MG63 (cell line): Measurements from ENCODE around the gene GTF3C5. TPM values are rescaled to one million over a fixed set of nuclear protein-coding genes. Genes with fewer than 3 reads are reported as not detected.
"Not testable (repeated sequence)": the region's sequence is repeated elsewhere in the genome, so short reads cannot be mapped to it uniquely, and the experiment has no call there.

Experiments
- DNase-seq: peaks from one replicate; pipeline ENCODE4 v3.0.0-alpha.2; 2020
- H3K27me3 ChIP-seq: fragments of 250-450 bp; sonication (Bioruptor Pico); 2 replicates; pipeline ENCODE4 v1.5.1; 2020; ENCODE audit warnings: mild to moderate bottlenecking, moderate library complexity
- H3K36me3 ChIP-seq: fragments of 250-450 bp; sonication (Bioruptor Pico); 2 replicates; pipeline ENCODE4 v1.5.1; 2020; ENCODE audit warnings: mild to moderate bottlenecking, moderate library complexity
- H3K4me3 ChIP-seq: fragments of 250-450 bp; sonication (Bioruptor Pico); 2 replicates; pipeline ENCODE4 v1.5.1; 2020; ENCODE audit warnings: mild to moderate bottlenecking, moderate library complexity
- H3K9me3 ChIP-seq: fragments of 250-450 bp; sonication (Bioruptor Pico); 2 replicates; pipeline ENCODE4 v1.5.1; 2020; ENCODE audit warnings: mild to moderate bottlenecking, moderate library complexity
- total RNA-seq: library from RNA; depleted of rRNA; stranded (reverse); fragments of >200 nt; shearing (Covaris generic); gene quantifications from 2 replicates; pipeline ENCODE4 v1.2.3, GENCODE V29; 2014; ENCODE audit warnings: low replicate concordance

The GTF3C5 gene
- total RNA-seq, 1 experiment from 2014 or later, result 58.0 TPM

DNA sequence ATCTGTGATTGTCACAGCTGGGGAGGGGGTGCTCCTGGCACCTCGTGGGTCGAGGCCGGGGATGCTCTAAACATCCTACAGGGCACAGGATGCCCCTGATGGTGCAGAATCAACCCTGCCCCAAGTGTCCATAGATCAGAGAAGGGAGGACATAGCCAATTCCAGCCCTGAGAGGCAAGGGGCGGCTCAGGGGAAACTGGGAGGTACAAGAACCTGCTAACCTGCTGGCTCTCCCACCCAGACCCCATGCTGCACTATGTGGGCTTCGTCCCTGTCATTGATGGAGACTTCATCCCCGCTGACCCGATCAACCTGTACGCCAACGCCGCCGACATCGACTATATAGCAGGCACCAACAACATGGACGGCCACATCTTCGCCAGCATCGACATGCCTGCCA, 37.6 kb downstream of the GTF3C5 start:
- H3K9me3 ChIP-seq, H3K27me3 ChIP-seq, H3K36me3 ChIP-seq, H3K4me3 ChIP-seq, DNase-seq: not testable (repeated sequence)

DNA sequence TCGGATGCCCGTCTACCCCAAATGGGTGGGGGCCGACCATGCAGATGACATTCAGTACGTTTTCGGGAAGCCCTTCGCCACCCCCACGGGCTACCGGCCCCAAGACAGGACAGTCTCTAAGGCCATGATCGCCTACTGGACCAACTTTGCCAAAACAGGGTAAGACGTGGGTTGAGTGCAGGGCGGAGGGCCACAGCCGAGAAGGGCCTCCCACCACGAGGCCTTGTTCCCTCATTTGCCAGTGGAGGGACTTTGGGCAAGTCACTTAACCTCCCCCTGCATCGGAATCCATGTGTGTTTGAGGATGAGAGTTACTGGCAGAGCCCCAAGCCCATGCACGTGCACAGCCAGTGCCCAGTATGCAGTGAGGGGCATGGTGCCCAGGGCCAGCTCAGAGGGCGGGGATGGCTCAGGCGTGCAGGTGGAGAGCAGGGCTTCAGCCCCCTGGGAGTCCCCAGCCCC, 39.7 kb downstream of the GTF3C5 start:
- H3K27me3 ChIP-seq, H3K9me3 ChIP-seq, DNase-seq, H3K4me3 ChIP-seq, H3K36me3 ChIP-seq: not testable (repeated sequence)

DNA sequence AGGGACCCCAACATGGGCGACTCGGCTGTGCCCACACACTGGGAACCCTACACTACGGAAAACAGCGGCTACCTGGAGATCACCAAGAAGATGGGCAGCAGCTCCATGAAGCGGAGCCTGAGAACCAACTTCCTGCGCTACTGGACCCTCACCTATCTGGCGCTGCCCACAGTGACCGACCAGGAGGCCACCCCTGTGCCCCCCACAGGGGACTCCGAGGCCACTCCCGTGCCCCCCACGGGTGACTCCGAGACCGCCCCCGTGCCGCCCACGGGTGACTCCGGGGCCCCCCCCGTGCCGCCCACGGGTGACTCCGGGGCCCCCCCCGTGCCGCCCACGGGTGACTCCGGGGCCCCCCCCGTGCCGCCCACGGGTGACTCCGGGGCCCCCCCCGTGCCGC, 40.2 kb downstream of the GTF3C5 start:
- not testable (repeated sequence) for DNase-seq, H3K4me3 ChIP-seq, H3K36me3 ChIP-seq, H3K27me3 ChIP-seq, H3K9me3 ChIP-seq

DNA sequence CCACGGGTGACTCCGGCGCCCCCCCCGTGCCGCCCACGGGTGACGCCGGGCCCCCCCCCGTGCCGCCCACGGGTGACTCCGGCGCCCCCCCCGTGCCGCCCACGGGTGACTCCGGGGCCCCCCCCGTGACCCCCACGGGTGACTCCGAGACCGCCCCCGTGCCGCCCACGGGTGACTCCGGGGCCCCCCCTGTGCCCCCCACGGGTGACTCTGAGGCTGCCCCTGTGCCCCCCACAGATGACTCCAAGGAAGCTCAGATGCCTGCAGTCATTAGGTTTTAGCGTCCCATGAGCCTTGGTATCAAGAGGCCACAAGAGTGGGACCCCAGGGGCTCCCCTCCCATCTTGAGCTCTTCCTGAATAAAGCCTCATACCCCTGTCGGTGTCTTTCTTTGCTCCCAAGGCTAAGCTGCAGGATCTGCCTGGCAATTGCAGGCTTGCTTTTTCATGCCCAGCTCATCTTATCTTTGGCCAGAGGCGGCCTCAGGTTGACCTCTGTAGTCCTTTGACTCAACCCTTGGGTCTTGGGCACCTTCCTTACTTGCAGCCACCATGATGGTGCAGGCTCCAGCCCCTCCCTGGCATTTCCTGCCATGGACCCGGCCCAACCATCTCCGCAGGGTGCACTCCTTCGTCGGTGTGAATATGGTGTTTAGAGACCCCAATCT, 40.8 kb downstream of the GTF3C5 start:
- Histone ChIP-seq H3K4me3 (no peak overlapping the region), H3K36me3 (no peaks in the 10 kb centered on the region), H3K27me3 (no peaks in the 10 kb centered on the region), H3K9me3 (no peaks in the 10 kb centered on the region)
- no peak for DNase-seq

DNA sequence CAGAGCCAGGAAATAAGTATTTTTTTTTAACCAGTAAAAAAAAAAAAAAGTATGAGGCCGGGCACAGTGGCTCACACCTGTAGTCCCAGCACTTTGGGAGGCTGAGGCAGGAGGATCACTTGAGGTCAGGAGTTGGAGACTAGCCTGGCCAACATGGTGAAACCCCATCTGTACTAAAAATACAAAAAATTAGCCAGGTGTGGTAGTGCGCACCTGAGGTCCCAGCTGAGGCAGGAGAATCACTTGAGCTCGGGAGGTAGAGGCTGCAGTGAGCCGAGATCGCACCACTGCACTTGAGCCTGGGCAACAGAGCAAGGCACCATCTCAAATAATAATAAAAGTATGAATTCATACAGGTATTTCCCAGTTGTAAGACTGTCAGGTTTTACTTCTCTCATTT, 41.4 kb downstream of the GTF3C5 start:
- not testable (repeated sequence) for H3K9me3 ChIP-seq, H3K36me3 ChIP-seq, DNase-seq, H3K4me3 ChIP-seq, H3K27me3 ChIP-seq

DNA sequence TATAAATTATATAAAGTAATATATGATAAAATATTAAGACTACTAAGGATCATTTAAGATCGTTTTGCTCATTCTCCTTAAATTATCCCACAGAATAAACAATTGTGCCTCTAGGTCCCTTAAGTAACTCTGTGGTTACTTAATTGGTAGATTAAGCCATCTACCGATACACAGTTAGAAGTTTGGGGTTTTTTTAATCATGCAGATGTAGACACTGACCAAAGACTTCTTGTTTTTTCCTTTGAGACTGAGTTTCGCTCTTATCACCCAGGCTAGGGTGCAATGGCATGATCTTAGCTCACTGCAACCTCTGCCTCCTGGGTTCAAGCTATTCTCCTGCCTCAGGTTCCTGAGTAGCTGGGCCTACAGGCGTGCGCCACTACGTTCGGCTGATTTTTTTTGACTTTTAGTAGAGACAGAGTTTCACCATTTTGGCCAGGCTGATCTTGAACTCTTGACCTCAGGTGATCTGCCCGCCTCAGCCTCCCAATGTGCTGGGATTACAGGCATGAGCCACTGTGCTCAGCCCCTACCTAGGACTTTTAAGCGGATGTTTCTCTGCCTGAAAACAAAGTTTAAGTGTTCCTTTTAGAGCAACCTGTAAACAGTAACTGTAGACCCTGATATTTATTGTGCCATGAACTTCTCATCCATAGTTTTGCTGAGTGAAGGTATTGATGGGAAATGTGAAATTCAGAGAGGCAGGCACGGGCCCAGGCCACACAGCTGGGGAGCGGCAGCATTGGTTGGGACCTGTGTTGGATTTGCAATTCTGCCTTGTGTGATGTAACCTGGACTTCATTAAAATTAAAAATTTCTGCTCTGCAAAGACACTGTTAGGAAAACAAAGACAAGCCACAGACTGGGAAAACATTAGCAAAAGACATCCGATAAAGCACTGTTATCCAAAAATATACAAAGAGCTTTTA, 42.6 kb downstream of the GTF3C5 start:
- no peak overlapping the region for H3K4me3 ChIP-seq
- DNase-seq, result no peak

DNA sequence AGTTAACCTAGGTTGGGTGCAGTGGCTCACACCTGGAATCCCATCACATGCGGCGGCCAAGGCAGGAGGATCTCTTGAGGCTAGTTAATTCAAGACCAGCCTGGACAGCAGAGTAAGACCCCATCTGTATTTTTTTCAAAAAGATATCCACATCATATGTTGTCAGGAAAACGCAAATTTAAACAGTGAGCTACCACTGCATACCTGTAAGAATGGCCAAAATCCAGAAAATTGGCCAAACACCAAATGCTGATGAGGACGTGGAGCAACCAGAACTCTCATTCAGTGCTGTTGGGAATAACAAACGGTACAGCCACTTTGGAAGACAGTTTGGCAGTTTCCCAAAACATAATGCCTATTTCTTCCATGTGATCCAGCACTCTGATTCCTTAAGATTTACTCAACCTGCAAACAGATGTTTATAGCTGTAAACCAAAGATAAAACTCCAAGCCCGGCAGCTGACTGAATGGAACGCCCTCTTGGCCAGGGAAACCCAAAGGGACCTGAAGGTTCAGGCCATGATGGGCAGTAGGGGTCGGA, 43.4 kb downstream of the GTF3C5 start:
- H3K27me3 ChIP-seq, result no peaks in the 10 kb centered on the region
- H3K9me3 ChIP-seq, result no peaks in the 10 kb centered on the region
- DNase-seq, result peak; percentile 50
- no peak overlapping the region for H3K4me3 ChIP-seq
- no peaks in the 10 kb centered on the region for H3K36me3 ChIP-seq

More for the DNA sequence above, 42.6 kb downstream of the GTF3C5 start:
- Histone ChIP-seq H3K36me3 (no peaks in the 10 kb centered on the region), H3K27me3 (no peaks in the 10 kb centered on the region), H3K9me3 (no peaks in the 10 kb centered on the region)

DNA sequence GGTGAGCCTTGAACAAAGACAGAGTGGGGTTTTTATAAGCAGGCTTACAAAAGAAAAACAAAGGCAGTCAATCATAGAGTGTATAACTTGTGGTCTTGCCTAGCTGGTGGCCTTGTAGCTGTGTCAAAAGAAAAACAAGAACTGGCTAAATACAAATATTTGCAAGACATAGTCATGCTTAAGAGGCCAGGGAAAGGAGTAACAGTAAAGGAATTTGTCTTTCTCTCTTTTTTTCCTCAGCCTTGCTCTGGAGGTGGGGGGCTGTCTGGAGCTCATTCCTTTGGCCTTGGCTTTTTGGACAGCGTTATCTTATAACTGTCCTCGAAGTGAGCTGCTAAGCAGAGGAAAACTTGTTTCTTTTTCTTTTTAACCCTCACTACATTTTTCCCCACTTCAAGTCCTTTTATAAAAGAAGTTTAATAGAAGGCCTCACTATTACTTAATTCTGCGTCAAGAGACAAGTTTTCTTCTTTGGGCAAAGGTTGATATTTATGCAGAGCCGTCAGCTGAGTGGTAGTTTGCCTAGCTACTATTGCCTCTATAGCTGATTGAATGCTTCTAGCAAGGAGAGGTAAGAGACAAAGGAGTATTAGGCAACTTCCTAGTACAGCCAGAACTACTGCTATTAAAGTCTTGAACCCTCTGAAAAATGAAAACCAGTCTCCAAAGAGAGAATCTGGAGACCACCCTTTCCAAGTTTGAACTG, 45.3 kb downstream of the GTF3C5 start:
- no peaks in the 10 kb centered on the region for H3K36me3 ChIP-seq
- peak; percentile 14 for DNase-seq
- H3K27me3 ChIP-seq, result no peaks in the 10 kb centered on the region
- H3K9me3 ChIP-seq, result no peaks in the 10 kb centered on the region
- H3K4me3 ChIP-seq, result no peak overlapping the region

DNA sequence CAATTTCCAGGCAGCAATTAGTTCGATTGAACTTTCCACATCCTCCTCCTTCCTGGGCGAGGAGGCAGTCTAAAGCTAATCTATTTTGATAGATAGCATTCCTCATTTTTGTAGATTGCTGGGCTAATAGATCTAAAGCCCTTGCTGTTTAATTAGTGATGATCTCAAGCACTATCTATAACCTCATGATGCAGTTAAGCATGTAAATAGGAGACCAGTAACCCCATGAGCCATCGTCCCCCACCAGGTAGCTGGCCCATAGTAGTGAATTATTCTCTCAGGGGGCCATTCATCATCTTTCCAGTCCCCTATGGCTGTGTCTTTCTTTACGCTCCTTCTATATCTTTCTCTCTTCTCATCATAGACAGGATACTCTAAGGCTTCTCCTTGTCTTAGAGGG, 45.9 kb downstream of the GTF3C5 start:
- no peak for DNase-seq
- no peaks in the 10 kb centered on the region for H3K27me3 ChIP-seq
- H3K4me3 ChIP-seq, result no peak overlapping the region
- H3K9me3 ChIP-seq, result no peaks in the 10 kb centered on the region
- no peaks in the 10 kb centered on the region for H3K36me3 ChIP-seq

DNA sequence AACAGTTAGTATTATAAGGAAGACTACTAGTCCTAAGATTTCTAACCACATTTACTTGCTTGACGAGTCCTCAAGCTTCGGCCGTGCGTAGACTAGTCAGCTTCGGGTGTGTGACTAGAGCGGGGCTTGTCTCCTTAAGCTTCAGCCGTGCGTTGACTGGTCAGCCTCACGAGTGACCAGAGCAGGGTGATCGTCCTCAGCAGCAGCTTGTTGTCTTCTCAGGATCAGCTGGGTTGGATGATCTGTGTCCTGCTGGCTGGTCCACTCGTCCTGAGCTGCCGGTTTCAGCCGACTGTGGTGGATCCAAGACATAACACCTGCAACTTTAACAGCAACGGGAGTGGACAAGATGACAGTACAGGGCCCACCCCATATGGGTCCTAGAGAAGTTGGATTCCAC, 47.7 kb downstream of the GTF3C5 start:
- no peaks in the 10 kb centered on the region for H3K9me3 ChIP-seq
- no peak for DNase-seq
- H3K4me3 ChIP-seq, result no peak overlapping the region
- no peaks in the 10 kb centered on the region for H3K36me3 ChIP-seq
- no peaks in the 10 kb centered on the region for H3K27me3 ChIP-seq

DNA sequence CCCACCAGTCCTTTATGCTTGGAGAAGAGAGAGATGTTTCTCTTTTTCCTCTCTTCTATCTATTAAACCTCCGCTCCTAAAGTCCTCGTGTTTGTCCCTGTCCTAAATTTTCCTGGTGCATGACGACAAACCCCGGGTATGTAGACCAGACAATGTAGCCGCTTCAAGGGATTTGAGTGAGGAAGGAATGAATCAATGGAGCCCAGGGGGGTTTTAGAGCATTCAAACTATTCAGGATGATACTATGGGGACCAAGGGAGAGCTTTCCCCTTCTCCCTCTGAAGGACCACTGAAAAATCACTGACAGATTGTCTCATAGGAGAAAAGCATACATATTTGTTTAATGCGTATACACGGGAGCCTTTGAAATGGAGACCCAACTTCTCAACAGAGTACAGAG, 49.4 kb downstream of the GTF3C5 start:
- Histone ChIP-seq H3K27me3 (no peaks in the 10 kb centered on the region), H3K4me3 (no peak overlapping the region), H3K9me3 (no peaks in the 10 kb centered on the region), H3K36me3 (no peaks in the 10 kb centered on the region)
- DNase-seq, result no peak

DNA sequence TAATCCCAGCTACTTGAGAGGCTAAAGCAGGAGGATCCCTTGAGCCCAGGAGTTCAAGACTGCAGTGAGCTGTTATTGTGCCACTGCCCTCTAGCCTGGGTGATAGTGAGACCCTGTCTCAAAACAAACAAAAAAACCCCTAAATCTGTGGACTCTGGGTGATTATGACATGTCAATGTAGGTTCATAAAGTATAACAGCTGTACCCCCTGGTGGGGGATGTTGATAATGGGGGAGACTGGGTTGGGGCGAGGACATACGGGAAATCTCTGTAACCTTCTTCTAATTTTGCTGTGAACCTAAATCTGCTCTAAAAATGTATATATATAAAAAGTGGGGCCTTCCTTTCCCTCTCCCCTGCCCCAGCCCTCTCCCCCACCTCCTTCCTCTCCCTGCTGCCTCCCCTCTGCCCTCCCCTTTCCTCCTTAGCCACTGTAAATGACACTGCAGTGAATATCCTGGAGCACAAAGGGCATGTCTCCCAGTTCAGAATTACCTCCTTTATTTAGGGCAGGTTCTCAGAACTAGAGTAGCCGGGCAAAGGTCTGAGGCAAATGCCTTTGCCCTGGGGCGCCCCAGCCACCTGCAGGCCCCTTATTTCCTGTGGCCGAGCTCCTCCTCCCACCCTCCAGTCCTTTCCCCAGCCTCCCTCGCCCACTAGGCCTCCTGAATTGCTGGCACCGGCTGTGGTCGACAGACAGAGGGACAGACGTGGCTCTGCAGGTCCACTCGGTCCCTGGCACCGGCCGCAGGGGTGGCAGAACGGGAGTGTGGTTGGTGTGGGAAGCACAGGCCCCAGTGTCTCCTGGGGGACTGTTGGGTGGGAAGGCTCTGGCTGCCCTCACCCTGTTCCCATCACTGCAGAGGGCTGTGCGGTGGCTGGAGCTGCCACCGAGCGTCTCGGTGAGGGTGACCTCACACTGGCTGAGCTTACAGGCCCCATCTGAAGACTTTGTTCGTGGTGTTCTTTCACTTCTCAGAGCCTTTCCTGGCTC, 50.3 kb downstream of the GTF3C5 start:
- not testable (repeated sequence) for H3K36me3 ChIP-seq, H3K27me3 ChIP-seq, H3K4me3 ChIP-seq, H3K9me3 ChIP-seq, DNase-seq

DNA sequence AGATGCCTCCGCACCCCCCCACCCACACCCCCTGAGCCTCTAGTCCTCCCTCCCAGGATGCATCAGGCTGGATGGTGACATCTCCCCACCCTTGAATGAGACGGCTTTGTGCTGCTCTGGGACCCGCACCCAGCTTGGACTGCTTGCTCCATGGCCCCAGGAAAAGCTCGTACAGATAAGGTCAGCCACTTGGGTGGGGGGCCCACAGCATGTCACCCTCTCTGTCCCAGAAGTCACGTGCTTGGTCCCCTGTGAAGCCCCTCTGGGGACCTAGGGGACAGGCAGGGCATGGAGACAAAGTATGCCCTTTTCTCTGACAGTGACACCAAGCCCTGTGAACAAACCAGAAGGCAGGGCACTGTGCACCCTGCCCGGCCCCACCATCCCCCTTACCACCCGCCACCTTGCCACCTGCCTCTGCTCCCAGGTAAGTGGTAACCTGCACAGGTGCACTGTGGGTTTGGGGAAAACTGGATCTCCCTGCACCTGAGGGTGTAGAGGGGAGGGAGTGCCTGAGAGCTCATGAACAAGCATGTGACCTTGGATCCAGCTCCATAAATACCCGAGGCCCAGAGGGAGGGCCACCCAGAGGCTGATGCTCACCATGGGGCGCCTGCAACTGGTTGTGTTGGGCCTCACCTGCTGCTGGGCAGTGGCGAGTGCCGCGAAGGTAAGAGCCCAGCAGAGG, 51.3 kb downstream of the GTF3C5 start:
- DNase-seq, H3K9me3 ChIP-seq, H3K36me3 ChIP-seq, H3K27me3 ChIP-seq, H3K4me3 ChIP-seq: not testable (repeated sequence)

DNA sequence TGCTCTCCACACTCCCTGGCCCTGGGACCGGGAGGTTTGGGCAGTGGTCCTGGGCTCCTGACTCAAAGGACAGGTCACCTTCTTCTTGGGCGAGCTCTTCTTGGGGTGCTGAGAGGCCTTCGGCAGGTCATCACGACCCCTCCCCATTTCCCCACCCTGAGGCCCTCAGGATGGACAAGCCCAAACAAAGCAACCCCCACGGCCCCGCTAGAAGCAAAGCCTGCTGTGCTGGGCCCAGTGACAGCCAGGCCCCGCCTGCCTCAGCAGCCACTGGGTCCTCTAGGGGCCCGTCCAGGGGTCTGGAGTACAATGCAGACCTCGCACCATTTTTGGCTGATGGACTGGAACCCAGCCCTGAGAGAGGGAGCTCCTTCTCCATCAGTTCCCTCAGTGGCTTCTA, 52.9 kb downstream of the GTF3C5 start:
- not testable (repeated sequence) for DNase-seq, H3K36me3 ChIP-seq, H3K4me3 ChIP-seq, H3K9me3 ChIP-seq, H3K27me3 ChIP-seq

DNA sequence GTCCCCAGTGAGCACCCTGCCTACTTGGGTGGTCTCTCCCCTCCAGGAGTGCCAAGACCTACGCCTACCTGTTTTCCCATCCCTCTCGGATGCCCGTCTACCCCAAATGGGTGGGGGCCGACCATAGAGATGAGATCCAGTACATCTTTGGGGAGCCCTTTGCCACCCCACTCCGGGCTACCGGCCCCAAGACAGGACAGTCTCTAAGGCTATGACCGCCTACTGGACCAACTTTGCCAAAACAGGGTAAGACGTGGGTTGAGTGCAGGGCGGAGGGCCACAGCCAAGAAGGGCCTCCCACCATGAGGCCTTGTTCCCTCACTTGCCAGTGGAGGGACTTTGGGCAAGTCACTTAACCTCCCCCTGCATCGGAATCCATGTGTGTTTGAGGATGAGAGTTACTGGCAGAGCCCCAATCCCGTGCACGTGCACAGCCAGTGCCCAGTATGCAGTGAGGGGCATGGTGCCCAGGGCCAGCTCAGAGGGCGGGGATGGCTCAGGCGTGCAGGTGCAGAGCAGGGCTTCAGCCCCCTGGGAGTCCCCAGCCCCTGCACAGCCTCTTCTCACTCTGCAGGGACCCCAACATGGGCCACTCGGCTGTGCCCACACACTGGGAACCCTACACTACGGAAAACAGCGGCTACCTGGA, 55.5 kb downstream of the GTF3C5 start:
- not testable (repeated sequence) for H3K9me3 ChIP-seq, H3K36me3 ChIP-seq, H3K4me3 ChIP-seq, H3K27me3 ChIP-seq, DNase-seq
